OCI-LY1 (cell line): ENCODE measurements around the gene ZIC2.

Experiments used
- H2AFZ ChIP-seq: fragments of 200-600 bp; sonication (generic), shearing (Covaris generic); 2 replicates; pipeline ENCODE4 v1.6.0; 2014; ENCODE audit warnings: antibody characterized with exemption, mild to moderate bottlenecking, low read length
- H3F3A ChIP-seq: fragments of 200-600 bp; sonication (generic), shearing (Covaris generic); 2 replicates; pipeline ENCODE4 v1.6.0; 2014; ENCODE audit warnings: mild to moderate bottlenecking, antibody characterized with exemption, low read length, moderate library complexity; ENCODE audit not compliant: insufficient read depth
- H3K27ac ChIP-seq: fragments of 200-600 bp; sonication (generic); 2 replicates; pipeline ENCODE4 v1.5.1; 2014; ENCODE audit warnings: low read length, mixed run types, mild to moderate bottlenecking, low read depth; ENCODE audit not compliant: poor library complexity, severe bottlenecking
- H3K27me3 ChIP-seq: fragments of 200-600 bp; sonication (generic); 2 replicates; pipeline ENCODE4 v1.6.0; 2014; ENCODE audit warnings: antibody characterized with exemption, mild to moderate bottlenecking, low read length, moderate library complexity; ENCODE audit not compliant: insufficient read depth
- H3K36me3 ChIP-seq: fragments of 200-600 bp; sonication (generic); 2 replicates; pipeline ENCODE4 v1.6.1; 2014; ENCODE audit warnings: mild to moderate bottlenecking, antibody characterized with exemption, low read length, moderate library complexity, mixed read lengths; ENCODE audit not compliant: insufficient read depth
- H3K4me1 ChIP-seq: fragments of 200-600 bp; sonication (generic); 2 replicates; pipeline ENCODE4 v1.5.1; 2014; ENCODE audit warnings: mild to moderate bottlenecking, low read length, moderate library complexity; ENCODE audit not compliant: insufficient read depth, severe bottlenecking
- H3K4me2 ChIP-seq: fragments of 200-600 bp; sonication (generic), shearing (Covaris generic); 2 replicates; pipeline ENCODE4 v1.6.1; 2014; ENCODE audit warnings: low read length
- H3K4me3 ChIP-seq: fragments of 200-600 bp; sonication (generic); 2 replicates; pipeline ENCODE4 v1.5.1; 2014; ENCODE audit warnings: low read length, low read depth, mild to moderate bottlenecking, mixed read lengths; ENCODE audit not compliant: poor library complexity, severe bottlenecking
- H3K79me2 ChIP-seq: fragments of 200-600 bp; shearing (Covaris generic); 2 replicates; pipeline ENCODE4 v1.6.1; 2016; ENCODE audit warnings: mixed run types, low read length, mixed read lengths; ENCODE audit not compliant: insufficient read depth
- H3K9ac ChIP-seq: fragments of 200-600 bp; sonication (generic), shearing (Covaris generic); 2 replicates; pipeline ENCODE4 v1.6.1; 2014; ENCODE audit warnings: mild to moderate bottlenecking, low read length, mixed read lengths
- H3K9me2 ChIP-seq: fragments of 200-600 bp; sonication (generic), shearing (Covaris generic); 2 replicates; pipeline ENCODE4 v1.6.1; 2014; ENCODE audit warnings: low read depth, mild to moderate bottlenecking, low read length, mixed read lengths
- H3K9me3 ChIP-seq: fragments of 200-600 bp; shearing (Covaris generic); 2 replicates; pipeline ENCODE4 v1.6.1; 2014; ENCODE audit warnings: low read length, mixed read lengths
- H4K20me1 ChIP-seq: fragments of 200-600 bp; sonication (generic), shearing (Covaris generic); 2 replicates; pipeline ENCODE4 v1.6.0; 2016; ENCODE audit warnings: mild to moderate bottlenecking, low read length; ENCODE audit not compliant: insufficient read depth
- EZH2 ChIP-seq: fragments of 200-600 bp; sonication (generic), shearing (Covaris generic); IDR thresholded peaks from 2 replicates; pipeline ENCODE4 v1.8.0; 2017; ENCODE audit warnings: borderline replicate concordance, mixed run types, mild to moderate bottlenecking, antibody characterized with exemption, low read length, moderate library complexity, mixed read lengths
- TF ChIP-seq, protein P1 (sequence below): fragments of 200-600 bp; sonication (generic), shearing (Covaris generic); IDR thresholded peaks from 2 replicates; pipeline ENCODE4 v1.5.1; 2017; ENCODE audit warnings: mild to moderate bottlenecking, antibody characterized with exemption, low read length, moderate library complexity, mixed read lengths

The ZIC2 gene

DNA sequence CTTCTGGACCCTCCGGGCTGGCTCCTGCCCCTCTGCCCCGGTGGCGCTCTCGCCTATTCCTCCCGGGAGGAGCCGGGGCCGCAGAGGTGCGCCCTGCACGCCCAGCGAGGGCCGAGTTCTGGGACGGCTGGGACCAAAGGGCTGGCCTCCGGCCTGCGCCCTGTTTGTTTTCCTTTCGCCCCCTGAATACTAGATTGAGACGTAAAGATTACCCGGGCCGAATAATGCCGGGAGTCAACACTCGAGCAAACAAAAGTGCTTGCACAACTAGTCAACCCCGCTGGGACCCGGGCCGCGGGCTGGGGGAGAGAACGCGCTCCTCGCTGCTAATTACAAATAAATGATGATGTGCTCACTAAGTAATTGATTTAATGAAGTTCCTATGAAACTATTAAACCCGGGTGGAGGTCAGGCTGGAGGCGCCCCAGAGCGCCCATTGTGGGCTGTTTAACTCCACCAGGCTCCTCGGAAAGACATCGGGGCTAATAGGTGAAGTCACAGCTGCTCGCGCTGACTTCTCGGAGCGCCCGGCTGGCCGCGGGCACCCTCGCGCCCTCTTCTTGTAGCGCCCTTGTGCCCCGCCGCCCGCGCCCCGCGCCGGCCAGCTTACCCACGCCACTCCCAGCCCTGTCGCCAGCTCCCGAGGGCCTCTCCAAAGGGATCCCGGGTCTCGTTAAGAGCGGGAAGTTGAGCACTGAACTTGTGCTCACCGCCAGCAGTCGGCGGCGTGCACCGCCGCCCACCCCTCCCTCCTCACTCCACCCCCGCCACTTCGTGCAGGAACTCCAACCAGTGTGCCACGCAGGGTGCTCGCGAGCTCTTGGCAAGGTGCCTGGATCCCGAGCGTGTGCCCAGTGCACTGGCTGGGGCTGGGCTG lies 24.9 kb upstream of the ZIC2 start:
- Histone ChIP-seq H3K27ac (no peak overlapping the region), H3K9me3 (no peaks in the 10 kb centered on the region), H3K27me3 (no peaks in the 10 kb centered on the region), H3K4me1 (no peaks in the 10 kb centered on the region), H4K20me1 (no peaks in the 10 kb centered on the region), H3K4me2 (no peak overlapping the region), H2AFZ (no peak overlapping the region), H3F3A (no peaks in the 10 kb centered on the region), H3K36me3 (no peaks in the 10 kb centered on the region), H3K9me2 (no peaks in the 10 kb centered on the region), H3K9ac (no peak overlapping the region), H3K4me3 (no peak overlapping the region), H3K79me2 (no peaks in the 10 kb centered on the region)
- TF ChIP-seq, protein P1, sequence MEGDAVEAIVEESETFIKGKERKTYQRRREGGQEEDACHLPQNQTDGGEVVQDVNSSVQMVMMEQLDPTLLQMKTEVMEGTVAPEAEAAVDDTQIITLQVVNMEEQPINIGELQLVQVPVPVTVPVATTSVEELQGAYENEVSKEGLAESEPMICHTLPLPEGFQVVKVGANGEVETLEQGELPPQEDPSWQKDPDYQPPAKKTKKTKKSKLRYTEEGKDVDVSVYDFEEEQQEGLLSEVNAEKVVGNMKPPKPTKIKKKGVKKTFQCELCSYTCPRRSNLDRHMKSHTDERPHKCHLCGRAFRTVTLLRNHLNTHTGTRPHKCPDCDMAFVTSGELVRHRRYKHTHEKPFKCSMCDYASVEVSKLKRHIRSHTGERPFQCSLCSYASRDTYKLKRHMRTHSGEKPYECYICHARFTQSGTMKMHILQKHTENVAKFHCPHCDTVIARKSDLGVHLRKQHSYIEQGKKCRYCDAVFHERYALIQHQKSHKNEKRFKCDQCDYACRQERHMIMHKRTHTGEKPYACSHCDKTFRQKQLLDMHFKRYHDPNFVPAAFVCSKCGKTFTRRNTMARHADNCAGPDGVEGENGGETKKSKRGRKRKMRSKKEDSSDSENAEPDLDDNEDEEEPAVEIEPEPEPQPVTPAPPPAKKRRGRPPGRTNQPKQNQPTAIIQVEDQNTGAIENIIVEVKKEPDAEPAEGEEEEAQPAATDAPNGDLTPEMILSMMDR = no peak
- no peak for TF ChIP-seq EZH2

DNA sequence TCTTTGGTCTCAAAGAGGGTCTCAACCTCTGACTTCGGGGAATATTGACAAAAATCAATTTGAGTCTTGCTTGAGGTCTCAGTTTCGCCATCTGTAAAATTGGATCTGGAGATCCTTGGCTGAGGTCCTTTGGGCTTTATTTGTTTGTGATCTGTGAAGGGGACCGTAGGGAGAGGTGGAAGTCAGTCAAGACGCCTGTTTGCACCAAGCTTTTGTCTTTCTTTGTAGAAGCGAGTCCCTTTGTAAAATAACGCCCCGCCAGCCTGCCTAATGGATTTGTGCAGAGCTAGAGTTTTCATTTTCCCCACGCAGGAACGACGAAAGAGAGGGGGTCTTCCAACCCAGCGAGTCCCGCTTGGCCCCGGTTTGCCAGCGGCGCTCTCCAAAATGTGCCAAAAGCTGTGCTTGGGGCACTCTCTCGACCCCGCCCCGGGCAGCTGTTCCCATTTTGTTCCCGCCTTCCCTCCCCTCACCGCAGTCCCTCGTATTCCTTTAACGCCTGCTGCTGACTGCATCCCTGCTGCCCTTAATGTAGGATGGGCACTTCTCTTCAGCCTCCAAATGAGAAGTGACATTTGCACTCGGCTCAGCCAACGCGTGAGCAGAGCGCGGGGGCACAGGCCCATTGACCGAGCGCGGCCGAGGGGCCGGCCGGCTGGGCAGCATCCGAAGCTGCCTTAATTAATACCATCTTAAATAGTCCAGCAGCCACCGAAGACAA lies 23.0 kb upstream of the ZIC2 start:
- TF ChIP-seq, protein P1 = no peak
- TF ChIP-seq EZH2 = no peak
- Histone ChIP-seq H4K20me1 (no peaks in the 10 kb centered on the region), H3K27ac (no peak overlapping the region), H3K4me1 (no peaks in the 10 kb centered on the region), H3K4me3 (no peak overlapping the region), H3K9ac (no peak overlapping the region), H3K27me3 (no peaks in the 10 kb centered on the region), H2AFZ (no peak overlapping the region), H3K36me3 (no peaks in the 10 kb centered on the region), H3K79me2 (no peaks in the 10 kb centered on the region), H3K4me2 (no peak overlapping the region), H3K9me2 (no peaks in the 10 kb centered on the region), H3K9me3 (no peaks in the 10 kb centered on the region), H3F3A (no peaks in the 10 kb centered on the region)

DNA sequence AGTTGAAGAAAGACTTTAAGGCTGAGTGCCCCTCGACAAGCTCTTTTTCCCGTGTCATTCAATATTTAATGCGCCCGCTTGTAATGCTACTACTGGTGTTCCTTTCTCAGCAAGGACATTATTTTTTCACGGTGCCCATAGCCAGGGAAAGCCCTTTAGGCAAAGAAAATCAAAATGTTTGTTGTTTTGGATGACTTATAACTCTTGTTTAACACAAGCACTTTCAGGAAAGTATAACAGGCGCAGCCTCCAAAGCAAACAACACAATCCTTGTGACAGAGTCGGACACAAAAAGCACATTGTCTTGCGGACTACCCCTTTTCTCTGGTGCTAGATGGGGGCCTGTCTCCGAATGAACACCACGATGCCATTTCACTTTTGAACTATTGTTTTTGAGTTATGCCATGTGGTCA lies 22.5 kb upstream of the ZIC2 start:
- no peak overlapping the region for H3K9ac ChIP-seq
- no peak overlapping the region for H3K4me3 ChIP-seq
- no peaks in the 10 kb centered on the region for H3K79me2 ChIP-seq
- no peak for TF ChIP-seq EZH2
- TF ChIP-seq, protein P1 = no peak
- H3K4me1 ChIP-seq = no peaks in the 10 kb centered on the region
- no peaks in the 10 kb centered on the region for H3K27me3 ChIP-seq
- H3K27ac ChIP-seq = no peak overlapping the region
- no peak overlapping the region for H2AFZ ChIP-seq
- H4K20me1 ChIP-seq = no peaks in the 10 kb centered on the region
- no peaks in the 10 kb centered on the region for H3K9me2 ChIP-seq
- no peaks in the 10 kb centered on the region for H3K36me3 ChIP-seq
- no peaks in the 10 kb centered on the region for H3F3A ChIP-seq
- no peaks in the 10 kb centered on the region for H3K9me3 ChIP-seq
- no peak overlapping the region for H3K4me2 ChIP-seq
